Measurements from ENCODE around the gene CMSS1. TPM values are rescaled to one million over a fixed set of nuclear protein-coding genes. Genes with fewer than 3 reads are reported as not detected.

CMSS1 gene
- polyA plus RNA-seq, 2 of the 4 experiments (the other 2 are of a cell fraction) = 61.1 to 62.9 TPM

DNA sequence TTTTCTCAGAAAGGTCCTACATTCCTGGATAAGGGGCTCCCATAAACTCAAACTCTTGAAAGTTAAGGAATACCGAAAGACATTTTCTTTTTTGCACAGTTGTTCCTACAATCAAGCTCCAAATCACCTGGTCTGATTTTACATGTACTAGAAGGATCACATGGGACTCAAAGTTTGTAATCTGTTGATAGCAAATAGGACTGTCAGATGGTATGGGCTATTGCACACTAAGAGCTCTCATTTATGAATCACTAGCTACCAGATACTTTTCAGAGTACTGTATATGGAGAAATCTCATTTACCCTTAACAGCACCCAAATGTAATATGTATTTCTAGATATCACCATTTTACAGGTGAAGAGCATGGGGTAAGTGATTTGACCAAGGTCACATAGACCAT, 49.5 kb upstream of the CMSS1 start:
- Histone ChIP-seq H3K4me1 (no peaks in the 10 kb centered on the region), H3K4me3 (no peak overlapping the region), H3K27ac (no peak overlapping the region), H3K4me2 (no peak overlapping the region), H3K9me3 (no peaks in the 10 kb centered on the region)
- POLR2A ChIA-PET = no interaction called here
- TF ChIP-seq, protein P1, sequence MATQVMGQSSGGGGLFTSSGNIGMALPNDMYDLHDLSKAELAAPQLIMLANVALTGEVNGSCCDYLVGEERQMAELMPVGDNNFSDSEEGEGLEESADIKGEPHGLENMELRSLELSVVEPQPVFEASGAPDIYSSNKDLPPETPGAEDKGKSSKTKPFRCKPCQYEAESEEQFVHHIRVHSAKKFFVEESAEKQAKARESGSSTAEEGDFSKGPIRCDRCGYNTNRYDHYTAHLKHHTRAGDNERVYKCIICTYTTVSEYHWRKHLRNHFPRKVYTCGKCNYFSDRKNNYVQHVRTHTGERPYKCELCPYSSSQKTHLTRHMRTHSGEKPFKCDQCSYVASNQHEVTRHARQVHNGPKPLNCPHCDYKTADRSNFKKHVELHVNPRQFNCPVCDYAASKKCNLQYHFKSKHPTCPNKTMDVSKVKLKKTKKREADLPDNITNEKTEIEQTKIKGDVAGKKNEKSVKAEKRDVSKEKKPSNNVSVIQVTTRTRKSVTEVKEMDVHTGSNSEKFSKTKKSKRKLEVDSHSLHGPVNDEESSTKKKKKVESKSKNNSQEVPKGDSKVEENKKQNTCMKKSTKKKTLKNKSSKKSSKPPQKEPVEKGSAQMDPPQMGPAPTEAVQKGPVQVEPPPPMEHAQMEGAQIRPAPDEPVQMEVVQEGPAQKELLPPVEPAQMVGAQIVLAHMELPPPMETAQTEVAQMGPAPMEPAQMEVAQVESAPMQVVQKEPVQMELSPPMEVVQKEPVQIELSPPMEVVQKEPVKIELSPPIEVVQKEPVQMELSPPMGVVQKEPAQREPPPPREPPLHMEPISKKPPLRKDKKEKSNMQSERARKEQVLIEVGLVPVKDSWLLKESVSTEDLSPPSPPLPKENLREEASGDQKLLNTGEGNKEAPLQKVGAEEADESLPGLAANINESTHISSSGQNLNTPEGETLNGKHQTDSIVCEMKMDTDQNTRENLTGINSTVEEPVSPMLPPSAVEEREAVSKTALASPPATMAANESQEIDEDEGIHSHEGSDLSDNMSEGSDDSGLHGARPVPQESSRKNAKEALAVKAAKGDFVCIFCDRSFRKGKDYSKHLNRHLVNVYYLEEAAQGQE (IDR thresholded peaks at IDR 0.05) = no peak
- TF ChIP-seq NFE2L2 (conservative IDR thresholded peaks at IDR 0.05; ENCODE audit: low read length) (no peak), BCL3 (IDR thresholded peaks at IDR 0.05) (no peak), ESRRA (IDR thresholded peaks at IDR 0.05; ENCODE audit: borderline replicate concordance, low read length) (no peak), JUNB (IDR thresholded peaks at IDR 0.05) (no peak), HOXB5 (CRISPR knock-in tag; IDR thresholded peaks at IDR 0.05) (no peak), CBX2 (IDR thresholded peaks at IDR 0.05; ENCODE audit: borderline replicate concordance, low read depth) (no peak), CBX8 (IDR thresholded peaks at IDR 0.05) (no peak), FOXS1 (CRISPR knock-in tag; IDR thresholded peaks at IDR 0.05) (no peak)
- ATAC-seq (no peak), DNase-seq (ENCODE audit: low read depth in 1 of 2, low spot score in 1 of 2) (no peak), FAIRE-seq (no peak)
- WGBS (ENCODE audit: missing lambda C conversion rate) = 50% methylated on average over 1 of the region's 1 CpG
- CTCF ChIA-PET = interaction anchor here (1.5 kb wide), 1 partner anchor 15 kb away, joined by 5 read pairs; no protein-coding TSS in a partner anchor

DNA sequence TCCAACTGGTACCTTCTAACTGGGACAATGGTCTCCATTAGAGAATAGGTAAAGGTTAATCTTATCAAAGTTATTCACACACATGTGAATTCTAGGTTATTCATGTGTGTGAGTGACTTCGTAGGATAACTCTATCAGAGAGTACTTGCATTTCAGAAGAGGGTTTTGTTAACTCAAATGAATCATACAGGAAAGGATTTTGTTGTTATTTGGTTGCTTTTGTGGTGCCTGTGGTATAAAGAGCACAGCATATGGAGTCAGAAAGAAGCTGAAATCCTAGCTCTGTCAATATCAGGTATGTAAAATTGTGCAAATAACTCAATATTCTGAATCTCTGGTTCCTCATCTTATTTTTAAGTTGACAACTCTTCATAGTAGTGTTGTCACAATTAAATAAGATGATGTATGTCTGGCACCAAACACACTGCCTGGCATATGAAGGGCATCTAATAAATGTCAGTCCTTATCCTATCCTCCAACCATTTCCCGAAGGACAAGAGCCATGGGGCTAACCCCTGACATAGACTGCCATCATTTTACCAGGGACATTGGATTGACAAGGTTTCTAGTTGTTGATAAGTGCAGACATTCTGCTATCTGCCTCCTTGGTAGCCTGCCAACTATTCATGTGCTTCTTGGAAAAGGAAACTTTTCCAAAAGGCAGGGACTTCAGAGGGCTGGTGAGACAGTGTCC, 48.7 kb upstream of the CMSS1 start:
- WGBS (ENCODE audit: missing lambda C conversion rate) = 5% methylated on average over 2 of the region's 2 CpGs
- POLR2A ChIA-PET = no interaction called here
- H3K4me3 ChIP-seq = no peak overlapping the region
- no peak overlapping the region for H3K4me2 ChIP-seq
- FAIRE-seq = no peak
- no peak for ATAC-seq
- no peaks in the 10 kb centered on the region for H3K4me1 ChIP-seq
- DNase-seq (ENCODE audit: low read depth in 1 of 2, low spot score in 1 of 2) = no peak
- no peaks in the 10 kb centered on the region for H3K9me3 ChIP-seq
- TF ChIP-seq MYC (IDR thresholded peaks at IDR 0.05; ENCODE audit: borderline replicate concordance, low read length) (no peak), NFE2L2 (conservative IDR thresholded peaks at IDR 0.05; ENCODE audit: low read length) (no peak), CHD4 (IDR thresholded peaks at IDR 0.05; ENCODE audit: borderline replicate concordance) (no peak), ZC3H11A (IDR thresholded peaks at IDR 0.05) (no peak)
- CTCF ChIA-PET = interaction anchor here (1.5 kb wide), 1 partner anchor 16 kb away, joined by 5 read pairs; no protein-coding TSS in a partner anchor
- no peak overlapping the region for H3K27ac ChIP-seq

DNA sequence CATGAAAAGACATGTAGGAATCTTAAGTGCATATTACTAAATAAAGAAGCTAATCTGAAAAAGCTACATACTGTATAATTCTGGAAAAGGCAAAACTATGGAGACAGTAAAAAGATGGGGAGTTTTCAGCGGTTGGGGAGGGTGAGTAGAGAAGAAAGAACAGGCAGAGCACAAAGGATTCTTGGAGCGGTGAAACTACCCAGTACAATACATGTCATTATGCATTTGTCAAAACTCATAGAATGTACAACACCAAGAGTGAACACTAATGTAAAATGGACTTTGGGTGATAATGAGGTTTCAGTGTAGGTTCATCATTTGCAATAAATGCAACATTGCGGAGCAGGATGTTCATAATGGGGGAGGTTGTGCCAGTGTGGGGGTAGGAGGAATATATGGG, 45.5 kb upstream of the CMSS1 start:
- DNase-seq (ENCODE audit: low read depth in 1 of 2, low spot score in 1 of 2) (no peak), ATAC-seq (no peak), FAIRE-seq (no peak)
- 41% methylated on average over 3 of the region's 3 CpGs for WGBS (ENCODE audit: missing lambda C conversion rate)
- H3K4me2 ChIP-seq = no peak overlapping the region
- no peak overlapping the region for H3K4me3 ChIP-seq
- ChIA-PET CTCF (no interaction called here), POLR2A (no interaction called here)
- no peak for TF ChIP-seq CHD4 (IDR thresholded peaks at IDR 0.05; ENCODE audit: borderline replicate concordance)
- no peak for TF ChIP-seq FOSB (CRISPR knock-in tag; IDR thresholded peaks at IDR 0.05)
- no peak for TF ChIP-seq JUN (IDR thresholded peaks at IDR 0.05)
- no peak for TF ChIP-seq NFE2L2 (conservative IDR thresholded peaks at IDR 0.05; ENCODE audit: low read length)
- no peak for TF ChIP-seq CBX2 (IDR thresholded peaks at IDR 0.05; ENCODE audit: borderline replicate concordance, low read depth)
- no peak for TF ChIP-seq BHLHE40 (IDR thresholded peaks at IDR 0.05; ENCODE audit: low read depth, low read length)
- TF ChIP-seq, protein P2, sequence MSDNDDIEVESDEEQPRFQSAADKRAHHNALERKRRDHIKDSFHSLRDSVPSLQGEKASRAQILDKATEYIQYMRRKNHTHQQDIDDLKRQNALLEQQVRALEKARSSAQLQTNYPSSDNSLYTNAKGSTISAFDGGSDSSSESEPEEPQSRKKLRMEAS (IDR thresholded peaks at IDR 0.05) = no peak
- TF ChIP-seq, protein P1 (IDR thresholded peaks at IDR 0.05) = no peak
- TF ChIP-seq RFX5 (IDR thresholded peaks at IDR 0.05) = no peak
- no peak for TF ChIP-seq PHF8 (IDR thresholded peaks at IDR 0.05; ENCODE audit: borderline replicate concordance, low read depth)
- no peak for TF ChIP-seq NR3C1 (IDR thresholded peaks at IDR 0.05)
- TF ChIP-seq TP53 (CRISPR knock-in tag; IDR thresholded peaks at IDR 0.05) = no peak
- no peak for TF ChIP-seq POLR2AphosphoS2 (conservative IDR thresholded peaks at IDR 0.05; ENCODE audit: low read length)
- TF ChIP-seq HOXB5 (CRISPR knock-in tag; IDR thresholded peaks at IDR 0.05) = no peak
- no peak for TF ChIP-seq CBX8 (IDR thresholded peaks at IDR 0.05)
- TF ChIP-seq MAFK (IDR thresholded peaks at IDR 0.05; ENCODE audit: partially characterized antibody) = no peak
- H3K4me1 ChIP-seq = no peaks in the 10 kb centered on the region
- H3K27ac ChIP-seq = no peak overlapping the region
- no peaks in the 10 kb centered on the region for H3K9me3 ChIP-seq

Data from A549 (cell line).